Upper lobe of left lung (tissue), 6 donors: ENCODE results near the gene ZKSCAN2. TPM values are rescaled to one million over a fixed set of nuclear protein-coding genes. Genes with fewer than 3 reads are reported as not detected.

Experiments used
- ATAC-seq, 2 donors: fragments of 200-7000 bp; cut with Tn5 transposase; one replicate each; pipeline ENCODE4 v1.9.1; 2022; ENCODE audit warnings: mild to moderate bottlenecking in 2 of 2, moderate library complexity in 2 of 2; ENCODE audit not compliant: low FRiP score in 2 of 2
- DNase-seq, 2 donors: peaks; one replicate each; pipeline ENCODE4 v3.0.0-alpha.2; 2019 to 2020
- H3K27ac ChIP-seq, 4 donors: fragments of 200-600 bp; sonication (generic); one replicate each; pipeline ENCODE4 v1.5.1; 2016 to 2019
- H3K27me3 ChIP-seq, 4 donors: fragments of 200-600 bp; sonication (generic); one replicate each; pipeline ENCODE4 v1.5.1; 2017 to 2019
- H3K36me3 ChIP-seq, 4 donors: fragments of 200-600 bp; sonication (generic); one replicate each; pipeline ENCODE4 v1.5.1; 2016 to 2019
- H3K4me1 ChIP-seq, 4 donors: fragments of 200-600 bp; sonication (generic); one replicate each; pipeline ENCODE4 v1.5.1; 2018 to 2019
- H3K4me3 ChIP-seq, 4 donors: fragments of 200-600 bp; sonication (generic); one replicate each; pipeline ENCODE4 v1.5.1; 2017 to 2019; ENCODE audit warnings: mild to moderate bottlenecking in 2 of 4, moderate library complexity in 1 of 4
- H3K9me3 ChIP-seq, 4 donors: fragments of 200-600 bp; sonication (generic); one replicate each; pipeline ENCODE4 v1.5.1; 2018 to 2019
- EP300 ChIP-seq, 4 donors: sonication (generic); formaldehyde crosslinking; IDR thresholded peaks; one replicate each; pipeline ENCODE4 v1.5.1; 2017; ENCODE audit warnings: antibody characterized with exemption in 4 of 4, control low read depth in 2 of 4
- POLR2A ChIP-seq, 4 donors: fragments of 450-650 bp; IDR thresholded peaks; one replicate each; pipeline ENCODE4 v1.5.1; 2016 to 2017; ENCODE audit warnings: antibody characterized with exemption in 4 of 4, mild to moderate bottlenecking in 2 of 4
- POLR2AphosphoS5 ChIP-seq, 2 donors: sonication (generic); formaldehyde crosslinking; IDR thresholded peaks; one replicate each; pipeline ENCODE4 v1.5.1; 2017; ENCODE audit warnings: antibody characterized with exemption in 2 of 2
- WGBS, 2 donors: methylation state at CpG; one replicate each; pipeline ENCODE4 v1.1.5; 2017 to 2018; 5-methylcytosine and 5-hydroxymethylcytosine counted together
- total RNA-seq, 6 donors: library from RNA; depleted of rRNA in 4 of 6; stranded (reverse); fragments of >200 nt in 4 of 6; gene quantifications; one replicate each; pipeline versions ENCODE4 v1.1.0 to v1.2.1, GENCODE V29; 2016 to 2021
- TF ChIP-seq, protein P1 (sequence below), 6 experiments: fragments of 450-650 bp in 4 of 6; fragments of 200-600 bp in 2 of 6; sonication (generic) in 2 of 6; IDR thresholded peaks; one replicate each; pipeline ENCODE4 v1.5.1; 2016 to 2019; ENCODE audit warnings: antibody characterized with exemption in 6 of 6
- donor health status: DM: no; HTN: no; CAD: no; lungs with moderate emphysema.
- donor health status: DM: no; HTN: yes; CAD: no; lungs with severe emphysema.

Gene ZKSCAN2
- total RNA-seq, 6 donors from 2014 or later: 0.67 to 6.8 (median 4.5) TPM

DNA sequence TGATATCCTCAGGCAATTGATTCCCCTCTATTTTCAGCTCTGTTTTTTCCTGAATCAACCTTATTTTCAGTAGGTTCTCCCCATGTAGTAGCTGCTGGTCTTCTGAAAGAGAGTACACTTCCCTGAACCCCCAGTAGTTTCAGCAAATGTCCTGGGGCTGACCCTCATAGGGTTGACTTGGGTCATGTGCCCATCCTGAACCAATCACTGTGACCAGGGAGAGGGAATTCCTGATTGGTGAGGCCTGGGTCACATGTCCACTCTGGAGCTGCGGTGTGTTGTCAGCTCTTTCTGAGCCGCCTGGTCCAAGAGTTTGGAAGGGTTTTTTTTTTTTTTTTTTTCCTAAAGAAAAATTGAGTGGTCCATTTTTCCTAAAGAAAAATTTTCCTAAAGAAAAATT, 8.3 kb upstream of the ZKSCAN2 start:
- TF ChIP-seq POLR2AphosphoS5 (IDR thresholded peaks at IDR 0.05) (no peak), POLR2A (IDR thresholded peaks at IDR 0.05) (no peak), EP300 (IDR thresholded peaks at IDR 0.05) (no peak)
- TF ChIP-seq, protein P1, sequence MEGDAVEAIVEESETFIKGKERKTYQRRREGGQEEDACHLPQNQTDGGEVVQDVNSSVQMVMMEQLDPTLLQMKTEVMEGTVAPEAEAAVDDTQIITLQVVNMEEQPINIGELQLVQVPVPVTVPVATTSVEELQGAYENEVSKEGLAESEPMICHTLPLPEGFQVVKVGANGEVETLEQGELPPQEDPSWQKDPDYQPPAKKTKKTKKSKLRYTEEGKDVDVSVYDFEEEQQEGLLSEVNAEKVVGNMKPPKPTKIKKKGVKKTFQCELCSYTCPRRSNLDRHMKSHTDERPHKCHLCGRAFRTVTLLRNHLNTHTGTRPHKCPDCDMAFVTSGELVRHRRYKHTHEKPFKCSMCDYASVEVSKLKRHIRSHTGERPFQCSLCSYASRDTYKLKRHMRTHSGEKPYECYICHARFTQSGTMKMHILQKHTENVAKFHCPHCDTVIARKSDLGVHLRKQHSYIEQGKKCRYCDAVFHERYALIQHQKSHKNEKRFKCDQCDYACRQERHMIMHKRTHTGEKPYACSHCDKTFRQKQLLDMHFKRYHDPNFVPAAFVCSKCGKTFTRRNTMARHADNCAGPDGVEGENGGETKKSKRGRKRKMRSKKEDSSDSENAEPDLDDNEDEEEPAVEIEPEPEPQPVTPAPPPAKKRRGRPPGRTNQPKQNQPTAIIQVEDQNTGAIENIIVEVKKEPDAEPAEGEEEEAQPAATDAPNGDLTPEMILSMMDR (IDR thresholded peaks at IDR 0.05): no peak
- Histone ChIP-seq H3K36me3 (peaks cover 0 to 19% (median 0%) of the 10 kb centered on the region in 4 donors), H3K27me3 (no peaks in the 10 kb centered on the region), H3K4me1 (no peaks in the 10 kb centered on the region), H3K9me3 (no peaks in the 10 kb centered on the region), H3K4me3 (no peak overlapping the region), H3K27ac (no peak overlapping the region)
- 98 to 100% methylated on average over 2 of the region's 2 CpGs for WGBS, 2 donors
- DNase-seq (no peak), ATAC-seq (no peak)

DNA sequence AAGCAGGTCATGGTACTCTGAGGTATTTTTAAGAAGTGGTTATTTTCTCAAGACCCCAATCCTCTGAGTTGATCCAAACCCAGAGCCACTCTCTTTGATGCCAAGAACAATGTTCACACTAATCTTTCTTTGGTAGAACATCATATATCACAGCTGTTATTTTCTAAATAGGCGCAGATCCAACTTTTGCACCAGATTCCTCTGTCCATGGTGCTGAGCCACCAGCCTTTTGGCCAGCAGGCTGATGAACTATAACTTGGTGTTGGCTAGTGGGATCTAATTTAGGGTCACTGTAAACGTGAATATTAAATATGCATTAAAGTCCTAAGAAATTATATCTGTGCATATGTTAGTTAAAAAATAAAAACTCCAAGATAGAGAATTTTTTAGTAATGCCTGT, 7.0 kb upstream of the ZKSCAN2 start:
- no peaks in the 10 kb centered on the region for H3K4me1 ChIP-seq
- no peaks in the 10 kb centered on the region for H3K9me3 ChIP-seq
- ATAC-seq: no peak
- 78 to 87% methylated on average over 2 of the region's 2 CpGs for WGBS, 2 donors
- H3K27ac ChIP-seq: no peak overlapping the region
- H3K4me3 ChIP-seq: no peak overlapping the region
- no peak for DNase-seq
- TF ChIP-seq, protein P1 (IDR thresholded peaks at IDR 0.05): no peak
- TF ChIP-seq POLR2A (IDR thresholded peaks at IDR 0.05) (no peak), POLR2AphosphoS5 (IDR thresholded peaks at IDR 0.05) (no peak), EP300 (IDR thresholded peaks at IDR 0.05) (no peak)
- H3K27me3 ChIP-seq: no peaks in the 10 kb centered on the region
- H3K36me3 ChIP-seq: peaks cover 0 to 23% (median 0%) of the 10 kb centered on the region in 4 donors

DNA sequence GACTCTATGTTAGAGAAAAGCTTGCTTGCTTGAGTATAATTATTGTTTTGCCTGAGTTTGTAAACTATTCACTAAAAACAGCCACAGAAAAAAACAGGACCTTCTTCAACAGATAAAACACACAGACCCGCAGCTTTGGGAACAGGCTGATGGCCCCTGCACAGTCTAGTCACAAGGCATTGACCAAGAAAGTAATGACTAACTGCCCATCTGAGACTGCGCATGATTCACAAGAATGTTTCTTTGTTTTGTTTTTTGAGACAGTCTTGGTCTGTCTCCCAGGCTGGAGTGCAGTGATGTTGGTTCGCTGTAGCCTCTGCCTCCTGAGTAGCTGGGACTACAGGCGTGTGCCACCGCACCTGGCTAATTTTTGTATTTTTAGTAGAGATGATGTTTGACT, 2.8 kb upstream of the ZKSCAN2 start:
- Histone ChIP-seq H3K9me3 (no peaks in the 10 kb centered on the region), H3K27ac (no peak overlapping the region), H3K4me3 (no peak overlapping the region), H3K27me3 (no peaks in the 10 kb centered on the region), H3K4me1 (peaks cover 16 to 28% (median 25%) of the 10 kb centered on the region in 4 donors), H3K36me3 (peaks cover 0 to 17% (median 0%) of the 10 kb centered on the region in 4 donors)
- ATAC-seq (no peak), DNase-seq (no peak)
- TF ChIP-seq, protein P1 (IDR thresholded peaks at IDR 0.05): no peak
- TF ChIP-seq POLR2AphosphoS5 (IDR thresholded peaks at IDR 0.05) (no peak), EP300 (IDR thresholded peaks at IDR 0.05) (no peak), POLR2A (IDR thresholded peaks at IDR 0.05) (no peak)
- 87 to 91% methylated on average over 5 of the region's 5 CpGs for WGBS, 2 donors

DNA sequence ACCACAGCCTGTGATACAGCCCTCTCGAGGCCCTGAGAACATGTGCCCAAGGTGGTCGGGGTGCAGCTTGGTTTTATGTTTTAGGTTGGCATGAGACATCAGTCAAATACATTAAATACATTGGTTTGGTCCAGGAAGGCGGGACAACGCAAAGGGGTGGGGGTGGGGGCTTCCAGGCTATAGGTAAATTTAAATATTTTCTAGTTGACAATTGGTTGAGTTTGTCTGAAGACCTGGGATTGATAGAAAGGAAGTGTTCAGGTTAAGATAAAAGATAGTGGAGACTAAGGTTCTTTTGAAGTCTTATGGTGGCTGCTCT, 1.2 kb upstream of the ZKSCAN2 start:
- Histone ChIP-seq H3K36me3 (peaks cover 0 to 22% (median 6%) of the 10 kb centered on the region in 4 donors), H3K27ac (peak overlapping the region in 1 of 4 donors; percentile 98), H3K4me1 (peaks cover 16 to 28% (median 26%) of the 10 kb centered on the region in 4 donors), H3K4me3 (peak overlapping the region in 3 of 4 donors; percentile 57 to 85 (median 84)), H3K9me3 (no peaks in the 10 kb centered on the region), H3K27me3 (no peaks in the 10 kb centered on the region)
- 43 to 44% methylated on average over 4 of the region's 4 CpGs for WGBS, 2 donors
- DNase-seq (no peak), ATAC-seq (no peak)
- TF ChIP-seq POLR2A (IDR thresholded peaks at IDR 0.05) (no peak), EP300 (IDR thresholded peaks at IDR 0.05) (no peak), POLR2AphosphoS5 (IDR thresholded peaks at IDR 0.05) (no peak)
- TF ChIP-seq, protein P1 (IDR thresholded peaks at IDR 0.05): no peak
